ENCODE measurements around the gene RPL5.

RPL5 gene

DNA sequence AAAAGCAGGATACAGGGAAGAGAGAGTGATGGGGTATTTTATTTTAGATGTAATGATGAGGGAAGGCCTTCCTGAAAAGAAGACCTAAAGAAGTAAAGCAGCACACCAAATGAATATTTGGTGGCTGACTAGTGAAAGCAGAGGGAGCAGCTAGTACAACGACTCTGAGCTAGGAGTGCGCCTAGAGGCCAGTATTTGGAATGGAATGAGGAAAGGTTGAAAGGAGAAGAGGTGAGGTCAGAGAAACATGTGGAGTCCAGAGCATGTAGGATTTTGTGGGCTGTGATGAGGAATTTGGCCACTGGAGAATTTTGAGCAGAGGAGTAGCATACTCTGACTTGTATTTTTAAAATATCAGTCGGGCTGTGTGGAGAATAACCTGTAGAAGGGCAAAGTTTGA lies 11.8 kb upstream of the RPL5 start:
- DNase-seq (ENCODE audit: low read depth) = no peak

DNA sequence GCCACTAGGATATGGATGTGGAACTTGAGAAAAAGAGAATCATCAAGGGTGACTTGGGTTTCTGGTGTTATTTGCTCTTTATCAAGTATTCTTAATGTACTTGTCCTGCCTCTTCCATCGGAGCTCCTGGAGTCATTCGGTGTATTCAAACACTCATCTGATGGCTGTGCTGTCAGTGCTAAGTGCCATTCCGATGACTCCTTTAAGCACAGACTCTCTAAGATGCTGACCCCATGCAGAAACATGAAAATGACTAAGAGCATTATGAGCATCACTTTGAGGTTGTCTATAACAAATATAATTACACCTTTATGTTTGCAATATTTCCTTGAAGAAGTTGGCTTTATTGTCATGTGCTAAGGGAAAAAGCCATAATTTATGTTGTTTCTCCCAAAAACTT lies 11.3 kb upstream of the RPL5 start:
- DNase-seq (ENCODE audit: low read depth) = no peak

DNA sequence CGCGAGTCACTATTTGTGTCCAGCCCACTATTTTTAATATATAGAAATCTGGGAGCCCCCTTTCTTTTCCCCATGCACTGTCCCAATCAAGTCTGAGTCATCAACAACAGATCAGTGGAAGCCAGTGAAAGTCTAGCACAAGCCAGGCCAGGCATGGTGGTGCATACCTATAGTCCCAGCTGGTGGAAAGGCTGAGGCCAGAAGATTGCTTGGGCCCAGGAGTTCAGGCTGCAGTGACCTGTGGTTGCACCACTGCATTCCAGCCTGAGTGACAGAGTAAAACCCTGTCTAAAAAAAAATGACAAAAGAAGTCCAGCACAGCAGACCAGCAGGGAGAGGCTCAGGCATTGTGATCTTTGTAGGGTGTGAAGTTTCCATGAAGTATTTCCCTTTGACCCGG lies 9.0 kb upstream of the RPL5 start:
- no peak for DNase-seq (ENCODE audit: low read depth)

DNA sequence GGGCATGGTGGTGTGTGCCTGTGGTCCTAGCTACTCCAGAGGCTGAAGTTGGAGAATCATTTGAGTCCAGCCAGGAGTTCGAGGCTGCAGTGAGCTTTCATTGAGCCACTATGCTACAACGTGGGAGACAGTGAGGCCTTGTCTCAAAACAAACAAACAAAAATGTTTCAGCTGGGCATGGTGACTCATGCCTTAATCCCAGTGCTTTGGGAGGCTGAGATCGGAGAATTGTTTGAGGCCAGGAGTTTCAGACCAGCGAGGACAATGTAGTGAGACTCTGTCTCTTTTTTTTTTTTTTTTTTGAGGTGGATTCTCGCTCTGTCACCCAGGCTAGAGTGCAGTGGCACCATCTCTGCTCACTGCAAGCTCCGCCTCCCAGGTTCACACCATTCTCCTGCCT lies 5.0 kb upstream of the RPL5 start:
- no peak for DNase-seq (ENCODE audit: low read depth)

DNA sequence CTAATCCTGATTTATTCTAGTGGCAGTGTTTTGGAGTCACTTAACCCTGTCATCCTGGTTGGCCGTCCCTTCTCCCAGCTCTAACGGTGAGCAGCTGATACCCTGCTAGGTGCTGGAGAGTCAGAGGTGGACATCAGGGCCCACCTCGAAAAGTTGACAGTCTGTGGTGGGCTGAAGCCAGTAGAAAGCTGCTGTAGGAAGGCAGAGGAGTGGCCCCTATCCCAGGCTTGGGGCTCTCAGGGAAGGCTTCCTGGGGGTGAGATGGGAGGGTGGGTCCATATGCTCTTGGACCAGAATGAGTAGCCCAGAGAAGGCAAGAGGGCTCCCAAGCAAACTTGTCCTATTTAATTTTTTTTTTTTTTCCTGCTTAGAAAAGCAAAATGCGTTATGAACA lies 475 bp upstream of the RPL5 start:
- DNase-seq (ENCODE audit: low read depth) = no peak

DNA sequence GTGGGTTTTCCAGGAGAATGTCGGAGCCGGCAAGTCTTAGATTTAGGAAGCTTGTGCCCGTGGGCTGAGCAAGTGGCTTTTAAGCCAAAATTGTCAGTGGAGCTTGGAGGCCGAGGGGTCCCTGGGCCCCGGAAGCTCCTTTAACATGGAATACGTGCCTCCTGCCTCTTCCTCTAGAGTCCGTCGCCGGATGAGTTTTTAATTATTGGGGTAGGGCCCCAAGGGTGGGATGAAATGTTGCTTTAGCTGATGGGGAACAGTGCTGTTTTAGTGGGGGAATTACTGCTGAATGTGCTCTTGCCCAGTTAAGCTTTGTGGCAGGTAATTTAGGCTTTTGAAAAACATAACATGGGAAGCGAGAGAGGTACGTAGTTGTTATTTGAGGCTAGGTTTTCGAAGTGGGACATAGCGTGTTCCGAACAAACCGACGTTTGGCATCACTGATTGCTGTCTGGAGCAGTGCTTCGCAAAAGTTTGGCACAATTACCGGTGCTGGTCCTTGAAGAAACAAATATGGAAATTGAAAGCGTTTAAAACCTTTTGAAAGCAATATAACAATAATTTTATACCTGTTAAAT lies 786 bp downstream of the RPL5 start:
- no peak for DNase-seq (ENCODE audit: low read depth)

DNA sequence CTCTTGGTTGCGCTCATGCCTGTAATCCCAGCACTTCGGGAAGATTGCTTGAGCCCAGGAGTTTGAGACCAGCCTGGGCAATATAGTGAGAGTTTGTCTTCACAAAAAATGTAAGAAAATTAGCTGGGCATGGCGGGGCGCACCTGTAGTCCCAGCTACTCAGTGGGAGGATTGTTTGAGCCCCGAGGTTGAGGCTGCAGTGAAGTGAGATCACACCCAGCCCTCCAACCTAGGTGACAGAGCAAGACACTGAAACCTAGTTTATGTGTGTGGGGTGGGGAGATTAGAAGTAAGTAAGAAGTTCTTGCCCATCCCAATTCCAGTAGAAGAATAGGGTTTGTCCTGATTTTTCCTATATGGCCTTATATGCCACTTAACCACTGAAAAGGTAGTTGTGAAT lies 2.0 kb downstream of the RPL5 start:
- no peak for DNase-seq (ENCODE audit: low read depth)

DNA sequence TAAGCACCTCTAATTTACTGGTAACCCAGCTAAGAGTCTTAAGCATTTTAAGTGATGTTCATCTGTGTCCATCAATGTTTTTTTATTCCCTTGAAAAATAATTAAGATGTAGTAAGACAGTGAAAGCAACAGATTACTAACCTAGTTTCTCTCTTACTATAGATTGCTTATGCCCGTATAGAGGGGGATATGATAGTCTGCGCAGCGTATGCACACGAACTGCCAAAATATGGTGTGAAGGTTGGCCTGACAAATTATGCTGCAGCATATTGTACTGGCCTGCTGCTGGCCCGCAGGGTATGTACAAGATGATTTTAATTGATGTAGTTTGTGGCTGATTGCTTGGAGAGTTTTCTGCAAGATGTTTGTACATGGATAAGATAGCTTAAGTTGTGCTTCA lies 2.8 kb downstream of the RPL5 start:
- no peak for DNase-seq (ENCODE audit: low read depth)

DNA sequence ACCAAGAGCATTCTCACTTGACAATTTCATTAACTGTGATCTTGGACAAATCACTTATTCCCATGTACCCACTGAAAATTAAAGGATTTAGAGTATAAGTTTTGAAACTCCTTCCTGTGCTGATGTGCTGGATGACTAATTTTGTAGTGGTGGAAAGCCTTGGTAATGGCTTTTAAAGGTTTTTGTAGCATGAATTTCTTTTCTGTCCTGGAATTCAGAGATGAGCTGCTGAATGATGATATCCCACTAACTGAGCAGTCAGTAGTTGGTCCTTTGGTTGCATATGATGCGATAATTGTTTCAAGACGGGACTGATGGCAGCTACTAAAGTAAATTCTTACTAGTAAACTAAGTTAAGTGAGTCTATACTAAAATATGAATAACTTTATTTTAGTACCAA lies 5.2 kb downstream of the RPL5 start:
- DNase-seq (ENCODE audit: low read depth) = no peak

DNA sequence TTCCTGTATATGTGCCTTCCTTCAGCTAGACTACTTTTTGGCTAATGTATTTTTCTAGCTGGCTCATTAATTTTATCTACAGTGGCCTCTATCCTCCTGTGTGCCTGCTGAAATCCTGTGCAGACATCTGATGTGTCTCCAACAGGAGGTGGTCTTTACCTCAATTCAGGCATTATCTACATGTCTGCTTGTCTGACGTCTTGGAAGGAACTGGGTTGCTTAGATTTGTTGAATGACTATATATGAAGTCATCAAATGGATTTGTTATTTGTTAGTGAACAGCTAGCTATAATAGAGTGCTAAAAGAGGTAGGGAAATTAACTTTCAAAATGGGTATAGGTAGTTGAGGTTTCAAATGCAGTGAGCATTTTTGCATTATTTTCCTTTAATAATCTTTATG lies 6.7 kb downstream of the RPL5 start:
- no peak for DNase-seq (ENCODE audit: low read depth)

DNA sequence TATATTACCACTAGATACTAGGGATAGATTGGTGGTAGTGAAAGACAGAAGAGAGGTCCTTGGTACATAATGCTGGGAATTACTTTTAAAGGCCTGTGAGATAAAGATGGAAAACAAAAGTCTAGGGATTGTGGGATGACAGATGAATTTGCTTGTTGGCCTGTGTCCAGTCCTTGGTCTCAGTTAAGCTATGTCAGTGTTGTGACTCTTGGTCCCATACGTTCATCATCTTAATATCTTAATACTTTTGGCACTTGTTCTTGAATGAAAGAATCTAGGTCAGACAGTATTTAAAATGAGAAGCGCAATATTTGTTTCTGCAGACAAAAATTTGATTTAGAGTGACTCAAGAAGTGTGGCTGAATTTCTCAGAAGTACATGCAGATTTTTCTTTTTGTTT lies 7.6 kb downstream of the RPL5 start:
- no peak for DNase-seq (ENCODE audit: low read depth)

DNA sequence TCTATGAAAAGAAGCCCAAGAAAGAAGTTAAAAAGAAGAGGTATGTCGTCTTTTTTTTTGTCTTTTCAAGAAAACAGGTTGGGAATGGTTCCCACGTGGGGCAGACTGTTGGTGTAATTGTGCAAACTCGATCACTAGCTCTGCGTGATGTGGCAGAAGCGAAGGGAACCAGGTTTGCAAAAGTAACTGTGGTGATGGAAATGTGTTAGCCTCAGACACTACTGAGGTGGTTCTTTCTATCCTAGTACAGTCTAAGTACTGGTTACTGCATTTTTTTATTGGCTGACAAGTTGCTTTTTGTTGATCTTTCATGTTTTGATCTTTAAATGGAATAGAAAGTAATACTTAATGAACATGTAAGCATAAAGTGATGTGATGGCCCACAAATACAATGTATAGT lies 8.8 kb downstream of the RPL5 start:
- DNase-seq (ENCODE audit: low read depth) = no peak

DNA sequence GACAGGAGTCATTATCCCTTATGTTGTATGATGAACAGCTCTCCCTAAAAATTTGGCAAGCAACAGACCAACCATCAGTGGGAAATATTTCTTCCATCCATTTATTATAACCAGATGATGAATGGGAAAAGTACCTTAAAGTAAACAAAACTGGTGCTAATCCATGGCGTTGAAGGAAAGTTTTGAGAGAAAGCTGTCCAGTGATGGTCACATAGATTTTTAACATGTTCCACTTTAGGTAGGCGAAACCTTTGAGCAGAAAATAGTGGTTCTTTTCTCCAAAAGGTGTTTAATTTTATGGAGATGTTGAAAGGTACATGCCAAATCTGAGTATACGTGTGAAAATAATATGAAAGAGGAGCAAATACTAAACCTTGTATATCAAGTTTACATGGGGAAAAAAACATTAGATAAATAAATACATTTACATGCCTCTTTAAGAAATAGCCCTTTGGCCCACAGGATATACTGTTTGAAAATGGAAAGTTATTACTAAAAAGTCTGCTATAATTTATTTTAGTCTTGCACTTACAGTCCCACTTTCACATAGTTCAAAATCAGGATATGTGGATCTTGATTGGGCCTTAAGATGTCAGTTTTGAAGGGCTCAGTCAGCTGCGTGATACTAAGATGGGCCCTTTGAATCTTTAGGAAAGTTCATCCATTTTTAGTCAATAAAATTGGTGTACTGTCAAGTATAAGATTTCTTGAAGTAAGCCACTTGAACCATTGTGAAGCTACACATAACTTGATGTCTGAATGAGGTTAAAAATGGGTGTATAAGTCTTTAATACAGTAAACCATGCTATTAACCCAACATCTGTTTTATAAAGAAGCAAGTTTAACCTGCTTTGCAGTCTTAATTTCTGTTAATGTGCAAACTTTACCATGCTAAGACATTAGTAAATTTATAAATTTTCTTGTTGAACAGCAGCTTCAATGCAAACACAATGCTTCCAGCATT lies 10.5 kb downstream of the RPL5 start:
- DNase-seq (ENCODE audit: low read depth) = no peak

DNA sequence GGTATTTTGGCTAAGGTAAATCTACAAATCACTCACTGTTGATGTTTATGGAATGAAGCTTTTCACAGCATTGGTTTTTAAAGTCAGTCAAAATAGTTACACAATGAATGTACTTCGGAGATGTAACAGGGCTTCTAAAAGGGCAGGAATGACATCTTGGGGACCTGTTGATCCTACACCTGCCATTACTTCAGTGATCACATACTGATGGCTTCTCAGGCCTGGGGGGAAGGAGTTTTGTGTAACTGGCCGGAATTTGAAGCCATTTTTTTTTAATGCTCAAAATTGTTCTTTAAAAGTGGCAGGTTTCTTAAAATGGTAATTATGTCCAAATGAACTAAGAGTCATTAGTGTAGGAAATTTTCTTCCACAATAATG lies 11.2 kb downstream of the RPL5 start:
- no peak for DNase-seq (ENCODE audit: low read depth)

DNA sequence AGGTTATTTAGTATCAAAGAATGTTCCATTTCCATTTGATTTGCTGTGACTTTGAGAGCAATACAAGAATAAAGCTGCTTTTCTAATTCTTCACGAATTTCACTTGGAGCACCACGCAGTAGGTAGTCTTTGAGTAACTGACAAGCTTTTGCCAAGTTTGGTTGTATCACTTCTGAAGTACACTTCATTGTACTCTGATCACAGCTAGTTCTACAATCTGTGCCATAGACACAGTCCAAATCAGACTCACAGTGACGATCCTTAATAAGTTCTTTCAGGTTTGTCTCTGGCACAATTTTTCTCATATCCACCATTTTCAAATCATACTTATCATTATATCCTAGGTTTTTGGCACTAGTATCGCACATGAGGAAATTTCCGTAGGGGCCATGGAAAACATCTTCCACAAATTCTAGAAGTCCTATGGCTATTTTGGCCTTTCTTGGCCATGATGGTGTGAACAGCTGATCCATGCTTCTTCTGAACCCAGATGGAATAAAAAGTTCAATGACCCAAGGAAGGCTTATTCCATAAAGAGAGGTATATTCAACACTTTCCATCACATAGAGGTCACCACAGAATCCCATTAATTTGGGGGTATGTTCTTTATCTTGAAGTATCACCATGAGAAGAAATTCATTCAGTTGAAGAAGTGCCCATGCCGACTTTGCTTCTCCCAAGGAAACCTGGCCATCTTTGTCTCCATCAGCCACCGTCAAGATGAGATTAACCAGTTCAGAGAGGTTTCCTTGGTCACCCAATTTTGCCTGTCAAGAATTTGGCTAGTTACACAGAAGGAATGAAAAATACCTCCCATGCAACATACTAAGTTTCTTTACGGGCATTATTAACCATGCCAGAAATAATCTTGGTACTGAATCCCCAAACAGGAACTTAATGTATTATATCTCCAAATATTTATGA lies 11.9 kb downstream of the RPL5 start:
- DNase-seq (ENCODE audit: low read depth) = no peak

DNA sequence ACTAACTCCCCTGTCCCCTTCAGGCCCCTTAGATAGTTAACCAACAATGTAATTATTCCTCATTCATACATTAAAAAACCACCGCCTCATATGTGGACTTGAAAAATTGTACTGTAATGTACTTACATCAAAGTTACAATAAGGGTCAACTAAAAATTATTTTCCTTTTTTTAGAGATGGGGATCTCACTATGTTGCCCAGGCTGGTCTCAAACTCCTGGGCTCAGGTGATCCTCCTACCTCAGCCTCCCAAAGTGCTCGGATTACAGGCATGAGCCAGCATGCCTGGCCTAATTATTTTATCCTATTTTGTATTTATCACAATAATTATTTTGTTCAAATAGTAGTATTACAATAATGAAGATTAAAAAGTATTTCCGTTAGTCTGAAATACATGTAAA lies 12.6 kb downstream of the RPL5 start:
- no peak for DNase-seq (ENCODE audit: low read depth)

DNA sequence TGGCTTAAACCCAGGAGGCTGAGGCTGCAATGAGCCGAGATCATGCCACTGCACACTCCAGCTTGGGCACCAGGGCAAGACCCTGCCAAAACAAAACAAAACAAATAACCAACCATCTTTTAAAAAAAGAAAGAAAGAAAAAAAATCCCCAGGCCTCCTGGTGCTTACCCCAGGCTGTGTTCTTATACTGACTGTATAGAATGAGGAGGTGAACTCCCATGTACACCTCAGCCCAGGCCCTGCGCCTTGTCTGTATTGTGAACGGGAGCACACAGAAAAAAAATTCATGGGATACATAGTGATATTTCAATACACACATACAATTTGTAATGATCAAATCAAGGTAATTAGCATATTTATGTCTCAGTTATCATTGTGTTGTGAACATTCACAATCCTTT lies 14.1 kb downstream of the RPL5 start:
- DNase-seq (ENCODE audit: low read depth) = no peak

DNA sequence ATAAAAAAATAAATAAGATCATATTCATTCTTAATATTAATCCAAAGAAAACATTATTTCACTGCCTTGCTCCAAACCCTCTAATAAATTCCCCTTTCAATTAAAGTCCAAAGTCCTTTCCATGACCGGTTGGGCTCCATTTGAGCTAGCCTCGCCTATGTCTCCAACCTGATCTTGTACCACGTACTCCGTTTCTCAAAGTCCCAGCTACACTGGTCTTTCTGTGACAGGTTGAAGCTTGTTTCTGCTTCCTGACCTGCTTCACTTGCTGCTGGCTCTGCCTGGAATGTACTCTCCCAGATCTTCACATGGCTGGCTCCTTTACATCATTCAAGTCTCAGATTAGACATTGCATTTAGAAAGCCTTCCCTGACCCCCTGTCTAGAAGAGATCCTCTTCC lies 16.4 kb downstream of the RPL5 start:
- no peak for DNase-seq (ENCODE audit: low read depth)

DNA sequence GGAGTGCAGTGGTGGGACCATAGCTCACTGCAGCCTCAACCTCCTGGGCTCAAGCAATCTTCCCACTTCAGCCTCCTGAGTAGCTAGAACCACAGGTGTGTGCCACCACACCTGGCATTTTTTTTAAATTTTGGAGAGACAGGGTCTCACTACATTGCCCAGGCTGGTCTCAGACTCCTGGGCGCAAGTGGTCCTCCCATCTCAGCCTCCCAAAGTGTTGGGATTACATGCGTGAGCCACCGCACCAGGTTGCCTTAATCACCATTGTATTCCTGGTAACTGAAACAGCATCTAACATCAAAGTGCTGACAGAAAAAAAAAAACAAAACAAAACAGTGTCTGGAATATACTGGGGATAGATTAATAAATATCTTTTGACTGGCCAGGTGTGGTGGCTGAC lies 18.2 kb downstream of the RPL5 start:
- DNase-seq (ENCODE audit: low read depth) = no peak

DNA sequence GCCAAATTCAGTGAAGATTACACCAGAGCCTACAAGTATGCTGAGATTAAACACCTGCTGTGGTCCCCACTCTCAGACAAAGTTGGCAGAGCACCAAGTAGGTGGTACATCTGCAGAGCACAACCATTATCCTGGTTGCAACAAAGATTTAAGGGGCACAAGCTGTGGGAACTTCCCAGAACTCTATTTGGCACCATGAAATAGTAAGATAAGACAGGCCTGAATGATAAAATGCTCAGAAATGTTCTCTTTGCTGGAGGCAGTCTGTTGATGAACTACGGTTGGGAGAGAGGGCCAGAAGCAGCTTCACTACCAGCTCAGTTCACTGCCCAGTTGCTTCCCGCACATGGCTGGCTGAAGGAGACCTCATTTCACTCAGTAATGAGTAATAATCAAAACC lies 19.9 kb downstream of the RPL5 start:
- DNase-seq (ENCODE audit: low read depth) = no peak

DNA sequence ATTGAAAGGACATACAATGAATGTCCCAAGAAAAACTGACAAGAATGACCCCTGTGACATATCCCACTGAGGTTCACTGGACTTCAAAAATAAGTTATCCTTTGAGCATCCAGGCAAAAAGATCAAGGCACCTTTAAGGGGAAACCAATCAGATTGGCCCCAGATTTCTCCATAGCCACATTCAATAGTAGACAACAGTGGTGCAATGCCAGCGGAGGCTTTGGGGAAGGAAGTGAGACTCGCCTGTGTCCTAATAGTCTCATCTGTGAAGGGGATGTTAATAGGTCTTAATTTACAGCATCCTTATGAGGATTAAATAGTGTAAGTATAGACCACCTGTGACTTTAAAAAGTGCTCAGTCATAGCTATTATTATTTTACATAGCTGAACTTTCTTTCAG lies 21.5 kb downstream of the RPL5 start:
- DNase-seq (ENCODE audit: low read depth) = no peak

DNA sequence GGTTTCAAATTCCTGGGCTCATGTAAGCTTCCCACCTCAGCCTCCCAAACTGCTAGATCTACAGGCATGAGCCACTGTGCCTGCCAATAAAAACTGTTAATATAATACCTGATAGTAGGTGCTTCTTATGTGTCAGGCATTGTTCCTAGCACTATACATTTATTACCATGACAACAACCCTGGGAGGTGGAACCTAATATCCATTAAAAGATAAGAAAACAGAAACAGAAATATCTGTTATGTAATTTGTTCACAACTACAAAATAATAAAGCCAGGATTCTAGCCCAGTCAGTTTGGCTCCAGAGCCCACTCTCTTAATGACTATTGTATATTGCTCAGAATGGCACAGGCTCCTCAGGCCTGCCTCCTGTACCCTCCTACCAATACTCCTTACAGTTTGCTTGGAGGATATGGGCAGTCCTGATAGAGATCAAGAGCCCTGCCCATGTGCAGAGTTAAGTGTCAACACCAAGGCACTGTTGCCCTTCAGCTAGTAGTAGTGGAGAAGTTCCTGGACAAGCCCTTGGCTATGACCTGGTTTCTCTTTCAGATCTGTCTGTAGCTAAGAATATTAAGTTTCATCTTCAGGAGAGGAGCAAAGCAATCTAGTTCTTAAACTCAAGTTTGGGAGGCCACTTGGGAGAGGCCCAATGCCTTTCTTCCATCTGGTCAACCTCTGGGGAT lies 22.4 kb downstream of the RPL5 start:
- DNase-seq (ENCODE audit: low read depth) = no peak
